ENCODE data around the gene TMEM198. TPM values are rescaled to one million over a fixed set of nuclear protein-coding genes. Genes with fewer than 3 reads are reported as not detected.

Gene TMEM198
- total and polyA plus RNA-seq, 9 of the 15 experiments (the other 6 are each of a cell fraction or from before 2014, with no cell fraction given), result 0.03 to 3.8 (median 1.0) TPM

DNA sequence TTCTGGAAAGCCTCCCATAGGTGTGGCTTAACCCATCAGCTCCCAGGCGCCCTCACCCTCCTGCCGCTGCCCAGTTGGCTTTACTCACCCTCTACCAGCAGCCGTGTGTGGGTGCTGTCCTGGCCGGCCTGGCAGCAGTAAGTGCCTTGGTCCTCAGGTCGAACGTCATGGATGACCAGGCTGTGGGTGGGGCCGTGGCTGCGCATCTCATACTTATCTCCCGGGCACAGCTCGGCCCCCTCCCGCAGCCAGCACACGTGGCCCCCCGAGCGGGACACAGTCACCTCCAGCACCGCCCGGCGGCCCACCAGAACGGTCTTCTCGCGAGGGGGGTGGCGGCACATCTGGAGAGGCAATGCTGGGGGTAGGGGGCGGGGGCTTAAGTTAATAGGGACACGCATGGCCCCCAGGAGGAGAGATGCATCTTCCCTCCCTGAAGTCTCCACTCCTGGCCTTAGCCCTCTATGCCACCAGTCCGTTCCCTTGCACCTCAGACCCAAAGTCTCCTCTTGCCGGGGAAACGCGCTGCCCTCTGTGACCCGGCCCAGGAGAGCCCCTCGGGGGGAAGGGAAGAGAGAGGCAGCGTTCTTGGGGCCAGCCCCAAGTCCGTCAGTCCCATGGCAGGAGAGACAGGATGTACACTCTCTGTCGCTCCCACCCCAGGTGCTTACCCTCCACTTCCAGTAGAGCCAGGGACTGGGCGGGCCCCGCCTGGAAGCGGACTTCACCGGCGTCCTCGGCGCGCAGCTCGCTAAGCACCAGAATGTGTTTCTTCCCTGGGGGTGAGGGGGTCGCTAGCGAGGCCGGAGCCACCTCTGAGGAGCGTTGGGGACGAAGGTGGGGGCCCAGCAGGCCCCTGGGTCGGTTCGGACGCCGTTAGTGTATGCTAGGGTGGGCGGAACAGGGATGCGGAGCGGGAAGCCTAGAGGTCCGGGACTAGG, 7.9 kb downstream of the TMEM198 start (continued):
- peak; percentile 27 for TF ChIP-seq RBFOX2 (IDR thresholded peaks at IDR 0.05; ENCODE audit: low read depth, low read length)
- TF ChIP-seq, protein P1, sequence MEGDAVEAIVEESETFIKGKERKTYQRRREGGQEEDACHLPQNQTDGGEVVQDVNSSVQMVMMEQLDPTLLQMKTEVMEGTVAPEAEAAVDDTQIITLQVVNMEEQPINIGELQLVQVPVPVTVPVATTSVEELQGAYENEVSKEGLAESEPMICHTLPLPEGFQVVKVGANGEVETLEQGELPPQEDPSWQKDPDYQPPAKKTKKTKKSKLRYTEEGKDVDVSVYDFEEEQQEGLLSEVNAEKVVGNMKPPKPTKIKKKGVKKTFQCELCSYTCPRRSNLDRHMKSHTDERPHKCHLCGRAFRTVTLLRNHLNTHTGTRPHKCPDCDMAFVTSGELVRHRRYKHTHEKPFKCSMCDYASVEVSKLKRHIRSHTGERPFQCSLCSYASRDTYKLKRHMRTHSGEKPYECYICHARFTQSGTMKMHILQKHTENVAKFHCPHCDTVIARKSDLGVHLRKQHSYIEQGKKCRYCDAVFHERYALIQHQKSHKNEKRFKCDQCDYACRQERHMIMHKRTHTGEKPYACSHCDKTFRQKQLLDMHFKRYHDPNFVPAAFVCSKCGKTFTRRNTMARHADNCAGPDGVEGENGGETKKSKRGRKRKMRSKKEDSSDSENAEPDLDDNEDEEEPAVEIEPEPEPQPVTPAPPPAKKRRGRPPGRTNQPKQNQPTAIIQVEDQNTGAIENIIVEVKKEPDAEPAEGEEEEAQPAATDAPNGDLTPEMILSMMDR (IDR thresholded peaks at IDR 0.05 in 2 of 3, conservative IDR thresholded peaks at IDR 0.05 in 1 of 3; ENCODE audit: insufficient read depth in 2 of 3, low read depth in 1 of 3, low read length in 3 of 3), result 0 out of 6 replicates have a peak, but pooled peaks of 1 of the 3 experiments have one; percentile 24
- TF ChIP-seq SIRT6 (IDR thresholded peaks at IDR 0.05; ENCODE audit: low read depth, low read length), result no peak
- TF ChIP-seq, protein P2, sequence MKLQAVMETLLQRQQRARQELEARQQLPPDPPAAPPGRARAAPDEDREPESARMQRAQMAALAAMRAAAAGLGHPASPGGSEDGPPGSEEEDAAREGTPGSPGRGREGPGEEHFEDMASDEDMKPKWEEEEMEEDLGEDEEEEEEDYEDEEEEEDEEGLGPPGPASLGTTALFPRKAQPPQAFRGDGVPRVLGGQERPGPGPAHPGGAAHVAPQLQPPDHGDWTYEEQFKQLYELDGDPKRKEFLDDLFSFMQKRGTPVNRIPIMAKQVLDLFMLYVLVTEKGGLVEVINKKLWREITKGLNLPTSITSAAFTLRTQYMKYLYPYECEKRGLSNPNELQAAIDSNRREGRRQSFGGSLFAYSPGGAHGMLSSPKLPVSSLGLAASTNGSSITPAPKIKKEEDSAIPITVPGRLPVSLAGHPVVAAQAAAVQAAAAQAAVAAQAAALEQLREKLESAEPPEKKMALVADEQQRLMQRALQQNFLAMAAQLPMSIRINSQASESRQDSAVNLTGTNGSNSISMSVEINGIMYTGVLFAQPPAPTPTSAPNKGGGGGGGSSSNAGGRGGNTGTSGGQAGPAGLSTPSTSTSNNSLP (IDR thresholded peaks at IDR 0.05; ENCODE audit: borderline replicate concordance, low read depth, low read length), result no peak
- no peak for TF ChIP-seq ZNF133 (CRISPR knock-in tag; IDR thresholded peaks at IDR 0.05)
- TF ChIP-seq KAT7 (CRISPR knock-in tag; IDR thresholded peaks at IDR 0.05; ENCODE audit: borderline replicate concordance), result no peak
- TF ChIP-seq SMARCE1 (IDR thresholded peaks at IDR 0.05), result no peak
- no peak for TF ChIP-seq MYC (IDR thresholded peaks at IDR 0.05; ENCODE audit: low read depth, low read length)
- no peak for TF ChIP-seq MYC (CRISPR knock-in tag; IDR thresholded peaks at IDR 0.05; ENCODE audit: borderline replicate concordance, low read depth)
- TF ChIP-seq ZNF354B (CRISPR knock-in tag; IDR thresholded peaks at IDR 0.05), result no peak
- TF ChIP-seq LCOR (CRISPR knock-in tag; IDR thresholded peaks at IDR 0.05), result no peak
- TF ChIP-seq BRCA1 (IDR thresholded peaks at IDR 0.05), result no peak
- TF ChIP-seq BRCA1 (CRISPR knock-in tag; IDR thresholded peaks at IDR 0.05), result no peak
- TF ChIP-seq RCOR1 (IDR thresholded peaks at IDR 0.05; ENCODE audit: borderline replicate concordance in 1 of 2, low read depth in 2 of 2, low read length in 2 of 2), result no peak
- peak; percentile 51; the same call in 1 of the 2 replicates for TF ChIP-seq CREB1 (IDR thresholded peaks at IDR 0.05)
- TF ChIP-seq CREB1 (CRISPR knock-in tag; IDR thresholded peaks at IDR 0.05), result 0 out of 2 replicates have a peak, but pooled peaks have one; percentile 45
- TF ChIP-seq ZFPM2 (CRISPR knock-in tag; IDR thresholded peaks at IDR 0.05), result no peak
- TF ChIP-seq, protein P3, sequence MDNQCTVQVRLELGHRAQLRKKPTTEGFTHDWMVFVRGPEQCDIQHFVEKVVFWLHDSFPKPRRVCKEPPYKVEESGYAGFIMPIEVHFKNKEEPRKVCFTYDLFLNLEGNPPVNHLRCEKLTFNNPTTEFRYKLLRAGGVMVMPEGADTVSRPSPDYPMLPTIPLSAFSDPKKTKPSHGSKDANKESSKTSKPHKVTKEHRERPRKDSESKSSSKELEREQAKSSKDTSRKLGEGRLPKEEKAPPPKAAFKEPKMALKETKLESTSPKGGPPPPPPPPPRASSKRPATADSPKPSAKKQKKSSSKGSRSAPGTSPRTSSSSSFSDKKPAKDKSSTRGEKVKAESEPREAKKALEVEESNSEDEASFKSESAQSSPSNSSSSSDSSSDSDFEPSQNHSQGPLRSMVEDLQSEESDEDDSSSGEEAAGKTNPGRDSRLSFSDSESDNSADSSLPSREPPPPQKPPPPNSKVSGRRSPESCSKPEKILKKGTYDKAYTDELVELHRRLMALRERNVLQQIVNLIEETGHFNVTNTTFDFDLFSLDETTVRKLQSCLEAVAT (IDR thresholded peaks at IDR 0.05), result no peak
- TF ChIP-seq ZNF57 (CRISPR knock-in tag; IDR thresholded peaks at IDR 0.05), result no peak
- TF ChIP-seq, protein P4, sequence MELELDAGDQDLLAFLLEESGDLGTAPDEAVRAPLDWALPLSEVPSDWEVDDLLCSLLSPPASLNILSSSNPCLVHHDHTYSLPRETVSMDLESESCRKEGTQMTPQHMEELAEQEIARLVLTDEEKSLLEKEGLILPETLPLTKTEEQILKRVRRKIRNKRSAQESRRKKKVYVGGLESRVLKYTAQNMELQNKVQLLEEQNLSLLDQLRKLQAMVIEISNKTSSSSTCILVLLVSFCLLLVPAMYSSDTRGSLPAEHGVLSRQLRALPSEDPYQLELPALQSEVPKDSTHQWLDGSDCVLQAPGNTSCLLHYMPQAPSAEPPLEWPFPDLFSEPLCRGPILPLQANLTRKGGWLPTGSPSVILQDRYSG (tag; conservative IDR thresholded peaks at IDR 0.05; ENCODE audit: low read depth), result no peak
- no peak for TF ChIP-seq TEAD4 (IDR thresholded peaks at IDR 0.05; ENCODE audit: low read length)
- TF ChIP-seq TEAD4 (CRISPR knock-in tag; IDR thresholded peaks at IDR 0.05; ENCODE audit: borderline replicate concordance), result no peak
- no peak for TF ChIP-seq SP1 (CRISPR knock-in tag; IDR thresholded peaks at IDR 0.05)

Data from K562 (cell line).